KMS-11 (cell line): ENCODE results near the gene GPR146.

Experiments
- H2AFZ ChIP-seq: fragments of 200-600 bp; sonication (generic); 2 replicates; pipeline ENCODE4 v1.6.1; 2016; ENCODE audit warnings: antibody characterized with exemption, mixed run types, low read depth
- H3K27ac ChIP-seq: fragments of 200-600 bp; sonication (generic); 2 replicates; pipeline ENCODE4 v1.6.1; 2016; ENCODE audit warnings: mild to moderate bottlenecking, mixed run types
- H3K27me3 ChIP-seq: fragments of 200-600 bp; sonication (generic); 2 replicates; pipeline ENCODE4 v1.6.1; 2017; ENCODE audit warnings: mild to moderate bottlenecking, low read depth, mixed run types, moderate library complexity; ENCODE audit not compliant: insufficient read depth
- H3K36me3 ChIP-seq: fragments of 200-600 bp; sonication (generic); 2 replicates; pipeline ENCODE4 v1.6.1; 2017; ENCODE audit warnings: mild to moderate bottlenecking, mixed run types; ENCODE audit not compliant: insufficient read depth
- H3K4me1 ChIP-seq: fragments of 200-600 bp; sonication (generic); 2 replicates; pipeline ENCODE4 v1.6.1; 2016; ENCODE audit warnings: mild to moderate bottlenecking, low read depth, mixed run types; ENCODE audit not compliant: poor library complexity, severe bottlenecking
- H3K4me2 ChIP-seq: fragments of 200-600 bp; sonication (generic); 2 replicates; pipeline ENCODE4 v1.7.0; 2016; ENCODE audit warnings: mild to moderate bottlenecking, mixed run types
- H3K4me3 ChIP-seq: fragments of 200-600 bp; sonication (generic); IDR thresholded peaks from 2 replicates; pipeline ENCODE4 v1.6.1; 2017; ENCODE audit warnings: low read depth, low read length, mixed read lengths; ENCODE audit not compliant: insufficient read depth
- H3K79me2 ChIP-seq: fragments of 200-600 bp; sonication (generic); 2 replicates; pipeline ENCODE4 v1.6.1; 2016; ENCODE audit warnings: low read depth, mixed run types; ENCODE audit not compliant: insufficient read depth
- H3K9ac ChIP-seq: fragments of 200-600 bp; sonication (generic); 2 replicates; pipeline ENCODE4 v1.6.1; 2016; ENCODE audit warnings: mild to moderate bottlenecking, mixed run types
- H4K20me1 ChIP-seq: fragments of 200-600 bp; sonication (generic); 2 replicates; pipeline ENCODE4 v1.6.1; 2016; ENCODE audit warnings: mild to moderate bottlenecking, mixed run types; ENCODE audit not compliant: insufficient read depth
- TF ChIP-seq, protein P1 (sequence below): fragments of 200-600 bp; sonication (generic); conservative IDR thresholded peaks from 2 replicates; pipeline ENCODE4 v1.6.1; 2017; ENCODE audit warnings: low read depth, mild to moderate bottlenecking, antibody characterized with exemption, low read length, moderate library complexity, mixed read lengths

GPR146 gene

DNA sequence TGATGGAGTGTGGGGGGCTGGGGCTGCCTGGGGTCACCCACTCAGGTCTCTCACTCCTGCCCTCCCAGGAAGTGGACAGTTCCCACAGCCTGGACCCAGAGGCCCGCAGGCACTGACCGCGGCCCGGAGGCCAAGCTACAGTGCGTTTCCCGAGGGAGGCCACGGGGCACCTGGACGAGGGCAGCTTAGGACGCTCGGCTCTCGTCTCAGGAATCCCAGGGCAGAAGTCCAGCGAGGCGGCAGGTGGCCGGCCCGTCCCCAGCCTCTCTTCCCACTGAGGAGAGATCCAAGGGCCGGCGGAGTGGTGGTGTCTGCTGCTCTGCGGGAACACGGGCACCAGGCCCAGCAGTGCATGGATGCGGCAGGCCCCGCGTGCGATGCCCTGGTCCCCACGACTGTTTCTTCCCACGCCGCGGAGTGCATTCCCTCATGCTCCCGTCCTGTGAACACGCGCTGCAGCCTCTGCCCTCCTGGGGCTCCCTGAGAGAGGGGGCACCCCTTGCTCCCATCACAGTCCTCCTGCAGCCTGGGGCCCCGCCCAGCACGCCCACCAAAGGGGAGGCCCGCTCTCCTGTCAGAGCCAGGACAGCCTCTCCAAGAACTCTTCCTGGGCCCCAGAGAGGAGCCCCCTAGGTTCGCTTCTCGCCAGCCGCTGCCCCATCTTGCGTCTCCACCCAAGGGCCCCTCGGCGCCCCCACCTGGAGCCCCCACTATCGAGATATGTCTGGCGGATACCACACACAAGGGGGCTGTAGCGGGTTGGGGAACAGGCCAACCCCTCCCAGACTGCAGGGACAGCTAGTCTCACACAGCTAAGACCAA is 24.3 kb upstream of the GPR146 start:
- H3K4me2 ChIP-seq, result no peak overlapping the region
- no peak overlapping the region for H2AFZ ChIP-seq
- no peaks in the 10 kb centered on the region for H3K79me2 ChIP-seq
- no peaks in the 10 kb centered on the region for H3K27me3 ChIP-seq
- H3K27ac ChIP-seq, result no peak overlapping the region
- H3K9ac ChIP-seq, result no peak overlapping the region
- H3K4me1 ChIP-seq, result peaks cover 22% of the 10 kb centered on the region
- no peaks in the 10 kb centered on the region for H3K36me3 ChIP-seq
- no peaks in the 10 kb centered on the region for H4K20me1 ChIP-seq
- TF ChIP-seq, protein P1, sequence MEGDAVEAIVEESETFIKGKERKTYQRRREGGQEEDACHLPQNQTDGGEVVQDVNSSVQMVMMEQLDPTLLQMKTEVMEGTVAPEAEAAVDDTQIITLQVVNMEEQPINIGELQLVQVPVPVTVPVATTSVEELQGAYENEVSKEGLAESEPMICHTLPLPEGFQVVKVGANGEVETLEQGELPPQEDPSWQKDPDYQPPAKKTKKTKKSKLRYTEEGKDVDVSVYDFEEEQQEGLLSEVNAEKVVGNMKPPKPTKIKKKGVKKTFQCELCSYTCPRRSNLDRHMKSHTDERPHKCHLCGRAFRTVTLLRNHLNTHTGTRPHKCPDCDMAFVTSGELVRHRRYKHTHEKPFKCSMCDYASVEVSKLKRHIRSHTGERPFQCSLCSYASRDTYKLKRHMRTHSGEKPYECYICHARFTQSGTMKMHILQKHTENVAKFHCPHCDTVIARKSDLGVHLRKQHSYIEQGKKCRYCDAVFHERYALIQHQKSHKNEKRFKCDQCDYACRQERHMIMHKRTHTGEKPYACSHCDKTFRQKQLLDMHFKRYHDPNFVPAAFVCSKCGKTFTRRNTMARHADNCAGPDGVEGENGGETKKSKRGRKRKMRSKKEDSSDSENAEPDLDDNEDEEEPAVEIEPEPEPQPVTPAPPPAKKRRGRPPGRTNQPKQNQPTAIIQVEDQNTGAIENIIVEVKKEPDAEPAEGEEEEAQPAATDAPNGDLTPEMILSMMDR, result no peak
- no peak overlapping the region for H3K4me3 ChIP-seq

DNA sequence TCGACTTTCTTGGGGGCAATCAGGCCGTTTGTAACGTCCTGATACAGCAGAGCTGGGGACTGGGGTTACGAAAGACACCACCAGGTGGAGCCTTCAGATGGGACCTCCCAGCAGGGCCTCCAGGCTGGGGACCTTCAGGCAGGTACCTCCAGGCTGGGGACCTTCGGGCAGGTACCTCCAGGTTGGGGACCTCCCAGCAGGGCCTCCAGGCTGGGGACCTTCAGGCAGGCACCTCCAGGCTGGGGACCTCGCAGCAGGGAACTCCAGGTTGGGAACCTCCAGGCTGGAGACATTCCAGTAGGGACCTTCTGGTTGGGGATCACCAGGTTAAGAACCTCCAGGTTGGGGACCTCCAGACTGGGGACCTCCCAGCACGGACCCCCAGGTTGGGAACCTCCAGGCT is 23.5 kb upstream of the GPR146 start:
- Histone ChIP-seq H3K36me3 (no peaks in the 10 kb centered on the region), H3K4me1 (peaks cover 31% of the 10 kb centered on the region), H3K27ac (no peak overlapping the region), H4K20me1 (no peaks in the 10 kb centered on the region), H3K4me3 (no peak overlapping the region), H3K9ac (no peak overlapping the region), H3K4me2 (no peak overlapping the region), H2AFZ (no peak overlapping the region), H3K79me2 (no peaks in the 10 kb centered on the region), H3K27me3 (no peaks in the 10 kb centered on the region)
- TF ChIP-seq, protein P1, result no peak

DNA sequence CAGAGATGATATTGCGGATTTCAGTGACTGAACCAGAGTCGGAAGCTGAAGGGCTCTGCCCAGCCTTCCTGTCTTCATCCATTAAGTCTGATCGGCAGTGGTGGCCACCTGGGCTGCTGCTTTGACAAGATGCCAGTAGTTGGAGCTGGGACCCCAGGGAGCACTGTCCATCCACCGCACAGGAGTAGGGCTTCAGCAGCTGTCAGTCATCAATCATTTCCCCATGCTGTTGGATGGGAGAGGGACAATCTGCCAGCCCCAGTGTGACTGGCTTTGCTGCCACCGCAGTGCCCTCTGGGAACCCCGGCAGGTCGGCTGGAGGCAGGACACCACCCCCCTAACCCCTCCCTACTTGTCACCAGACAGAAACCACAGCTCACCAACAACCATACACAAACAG is 23.0 kb upstream of the GPR146 start:
- Histone ChIP-seq H3K4me2 (no peak overlapping the region), H3K4me1 (peaks cover 33% of the 10 kb centered on the region), H4K20me1 (no peaks in the 10 kb centered on the region), H3K9ac (no peak overlapping the region), H3K4me3 (no peak overlapping the region), H3K27me3 (no peaks in the 10 kb centered on the region), H2AFZ (no peak overlapping the region), H3K27ac (no peak overlapping the region), H3K79me2 (no peaks in the 10 kb centered on the region), H3K36me3 (no peaks in the 10 kb centered on the region)
- TF ChIP-seq, protein P1, result no peak

DNA sequence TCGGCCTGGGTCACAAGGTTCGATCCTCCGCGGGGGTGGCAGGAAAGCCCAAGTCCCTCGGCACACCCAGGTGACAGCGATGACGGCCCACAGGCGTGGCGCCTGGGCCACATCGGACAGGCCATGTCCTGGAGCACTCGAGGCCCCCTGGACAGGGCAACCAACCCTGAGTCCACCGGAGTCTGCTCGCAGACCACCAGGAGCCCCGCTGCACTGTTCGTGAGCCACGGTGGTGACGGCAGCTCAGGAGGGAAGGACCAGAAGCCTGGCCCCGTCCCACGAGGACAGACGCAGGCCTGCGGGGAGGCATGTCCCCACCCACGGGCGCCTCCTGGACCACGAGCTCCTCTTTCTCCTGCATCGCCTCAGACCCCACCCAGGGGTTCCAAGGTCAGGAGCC is 22.4 kb upstream of the GPR146 start:
- peaks cover 33% of the 10 kb centered on the region for H3K4me1 ChIP-seq
- no peaks in the 10 kb centered on the region for H3K27me3 ChIP-seq
- no peak overlapping the region for H3K4me2 ChIP-seq
- H3K9ac ChIP-seq, result no peak overlapping the region
- no peak overlapping the region for H3K4me3 ChIP-seq
- no peaks in the 10 kb centered on the region for H4K20me1 ChIP-seq
- no peak overlapping the region for H2AFZ ChIP-seq
- no peak overlapping the region for H3K27ac ChIP-seq
- no peaks in the 10 kb centered on the region for H3K79me2 ChIP-seq
- TF ChIP-seq, protein P1, result no peak
- no peaks in the 10 kb centered on the region for H3K36me3 ChIP-seq
